Thoracic aorta (tissue), 2 donors: ENCODE measurements around the gene ZSCAN5B. TPM values are rescaled to one million over a fixed set of nuclear protein-coding genes. Genes with fewer than 3 reads are reported as not detected.

ENCODE experiments used
- ATAC-seq: fragments of 150-250 bp; one replicate; pipeline ENCODE4 v1.8.0; 2017; ENCODE audit warnings: low read depth; ENCODE audit not compliant: insufficient number of reproducible peaks, low FRiP score
- DNase-seq: peaks from one replicate; pipeline ENCODE4 v3.0.0-alpha.2; 2020; ENCODE audit warnings: low spot score
- H3K27ac ChIP-seq, 2 donors: fragments of 200-600 bp; sonication (generic); 1 replicate in 1 of 2; 2 replicates in 1 of 2; pipeline ENCODE4 v1.5.1; 2016; ENCODE audit warnings: mild to moderate bottlenecking in 2 of 2, moderate library complexity in 2 of 2
- H3K27me3 ChIP-seq: fragments of 200-600 bp; sonication (generic); replicated peaks from 2 replicates; pipeline ENCODE4 v1.6.0; 2016; ENCODE audit warnings: mild to moderate bottlenecking; ENCODE audit not compliant: insufficient read depth
- H3K36me3 ChIP-seq: fragments of 200-600 bp; sonication (generic); one replicate; pipeline ENCODE4 v1.5.1; 2016
- H3K4me1 ChIP-seq, 2 donors: fragments of 200-600 bp; sonication (generic); 1 replicate in 1 of 2; 2 replicates in 1 of 2; pipeline versions ENCODE4 v1.5.1 to v1.6.0; 2016; ENCODE audit warnings: low read depth in 2 of 2, mild to moderate bottlenecking in 1 of 2; ENCODE audit not compliant: control insufficient read depth in 1 of 2
- H3K4me3 ChIP-seq: fragments of 200-600 bp; sonication (generic); 2 replicates; pipeline ENCODE4 v1.5.1; 2016; ENCODE audit warnings: mild to moderate bottlenecking
- H3K9me3 ChIP-seq: fragments of 200-600 bp; sonication (generic); 2 replicates; pipeline ENCODE4 v1.5.1; 2016
- CTCF ChIP-seq: fragments of 200-600 bp; sonication (generic); IDR thresholded peaks from one replicate; pipeline ENCODE4 v1.5.1; 2019; ENCODE audit warnings: antibody characterized with exemption
- total RNA-seq, 2 donors: library from RNA; depleted of rRNA; stranded (reverse); fragments of >200 nt; gene quantifications; one replicate each; pipeline versions ENCODE4 v1.1.0 to v1.2.3, GENCODE V29; 2016

The ZSCAN5B gene
- total RNA-seq, 2 donors from 2014 or later = not detected

DNA sequence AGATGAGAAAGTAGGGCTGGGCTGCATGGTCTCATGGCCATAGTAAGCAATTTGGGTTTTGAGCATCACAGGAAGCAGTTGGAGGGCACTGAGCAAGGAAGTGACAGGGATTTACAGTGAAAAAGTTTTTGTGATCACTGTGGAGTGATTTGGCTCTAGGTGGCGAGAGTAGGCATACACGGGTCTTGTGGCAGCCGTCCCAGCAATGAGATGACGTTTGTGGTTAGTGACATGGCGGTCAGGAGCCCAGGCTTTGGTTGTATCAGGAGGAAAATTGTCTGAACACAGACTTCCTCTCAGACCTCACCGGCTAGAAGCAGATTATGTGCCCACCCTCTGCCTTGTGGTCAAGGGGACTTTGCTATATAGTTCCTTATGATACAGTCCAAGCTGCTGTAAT is 53.2 kb downstream of the ZSCAN5B start:
- H3K4me3 ChIP-seq = no peak overlapping the region
- no peak for TF ChIP-seq CTCF
- ATAC-seq = no peak
- no peaks in the 10 kb centered on the region for H3K27me3 ChIP-seq
- H3K27ac ChIP-seq = no peak overlapping the region
- H3K36me3 ChIP-seq = peaks cover 12% of the 10 kb centered on the region
- H3K9me3 ChIP-seq = no peaks in the 10 kb centered on the region
- H3K4me1 ChIP-seq = peaks cover 11 to 23% of the 10 kb centered on the region in 2 donors
- DNase-seq = no peak

GRCh38 chr19:56142897-56143434 is 54.6 kb downstream of the ZSCAN5B start:
- H3K27ac ChIP-seq = no peak overlapping the region
- no peak for TF ChIP-seq CTCF
- H3K27me3 ChIP-seq = no peaks in the 10 kb centered on the region
- peaks cover 11 to 23% of the 10 kb centered on the region in 2 donors for H3K4me1 ChIP-seq
- peaks cover 9% of the 10 kb centered on the region for H3K36me3 ChIP-seq
- DNase-seq (no peak), ATAC-seq (no peak)
- H3K9me3 ChIP-seq = no peaks in the 10 kb centered on the region
- no peak overlapping the region for H3K4me3 ChIP-seq

GRCh38 chr19:56142087-56142787 is 55.3 kb downstream of the ZSCAN5B start:
- H3K4me3 ChIP-seq = peak overlapping the region; percentile 79
- H3K27ac ChIP-seq = peak overlapping the region in 1 of 2 donors; percentile 53
- DNase-seq (no peak), ATAC-seq (no peak)
- H3K36me3 ChIP-seq = peaks cover 2% of the 10 kb centered on the region
- no peaks in the 10 kb centered on the region for H3K27me3 ChIP-seq
- H3K4me1 ChIP-seq = peaks cover 11 to 23% of the 10 kb centered on the region in 2 donors
- no peak for TF ChIP-seq CTCF
- no peaks in the 10 kb centered on the region for H3K9me3 ChIP-seq

DNA sequence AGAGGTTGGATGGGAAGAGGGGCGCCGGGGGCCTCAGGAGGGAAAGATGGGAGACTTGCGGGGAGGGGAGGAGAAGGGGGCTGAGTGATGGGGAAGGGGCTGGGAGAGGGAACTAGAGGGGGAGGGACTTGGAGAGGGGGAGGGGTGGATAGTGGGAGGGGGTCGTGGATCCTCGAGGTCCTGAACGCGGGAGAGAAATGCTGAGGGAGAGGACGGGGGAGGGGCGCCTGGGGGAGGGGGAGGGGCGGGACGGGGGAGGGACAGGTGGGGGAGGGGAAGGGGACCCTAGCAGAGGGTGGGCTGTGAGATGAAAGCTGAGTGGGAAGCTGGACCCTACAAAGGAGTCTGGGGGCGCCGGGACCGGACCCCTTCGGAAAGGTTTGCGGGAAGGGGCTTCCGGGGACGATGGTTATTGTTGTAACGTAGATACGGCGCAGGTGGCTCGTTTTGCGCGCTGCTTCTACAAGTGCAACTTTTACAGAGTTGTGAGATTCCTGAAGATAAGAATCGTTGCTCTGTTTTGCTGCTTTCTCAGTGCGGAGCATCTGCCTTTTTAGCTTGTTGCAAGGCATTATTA is 56.1 kb downstream of the ZSCAN5B start:
- peak overlapping the region; percentile 41 to 90 for H3K27ac ChIP-seq
- no peaks in the 10 kb centered on the region for H3K9me3 ChIP-seq
- TF ChIP-seq CTCF = no peak
- H3K36me3 ChIP-seq = no peaks in the 10 kb centered on the region
- DNase-seq (no peak), ATAC-seq (no peak)
- H3K4me3 ChIP-seq = peak overlapping the region; percentile 79
- H3K4me1 ChIP-seq = peaks cover 11 to 23% of the 10 kb centered on the region in 2 donors
- no peaks in the 10 kb centered on the region for H3K27me3 ChIP-seq

- H3K4me1 ChIP-seq = peaks cover 11 to 23% of the 10 kb centered on the region in 2 donors
- peak; percentile 97 for DNase-seq
- peak within 1 kb of the TSS; percentile 85 to 90 for H3K27ac ChIP-seq
- H3K27me3 ChIP-seq = no peaks in the 10 kb centered on the region
- TF ChIP-seq CTCF = no peak
- no peaks in the 10 kb centered on the region for H3K36me3 ChIP-seq
- ATAC-seq = peak; percentile 100
- H3K4me3 ChIP-seq = peak within 1 kb of the TSS; percentile 79
- H3K9me3 ChIP-seq = no peaks in the 10 kb centered on the region
Observed at GRCh38 chr19:56140583-56141416, 56.8 kb downstream of the ZSCAN5B start, which contains the start of gene ZNF444. ZNF444 (plus strand) TSS chr19:56141287; CDS start chr19:56146912, 5,625 bp downstream.
